CD4-positive, alpha-beta T cell treated with Interleukin-12 subunit alpha and Interleukin-12 subunit beta, for 1 hour (primary cell): ENCODE results near the gene HNRNPH2.
A peak's percentile ranks its signal among the peaks of the same experiment; 100 is the strongest.

ENCODE experiments used
- DNase-seq: peaks from one replicate; pipeline ENCODE4 v3.0.0-alpha.2; 2020

Gene HNRNPH2

DNA sequence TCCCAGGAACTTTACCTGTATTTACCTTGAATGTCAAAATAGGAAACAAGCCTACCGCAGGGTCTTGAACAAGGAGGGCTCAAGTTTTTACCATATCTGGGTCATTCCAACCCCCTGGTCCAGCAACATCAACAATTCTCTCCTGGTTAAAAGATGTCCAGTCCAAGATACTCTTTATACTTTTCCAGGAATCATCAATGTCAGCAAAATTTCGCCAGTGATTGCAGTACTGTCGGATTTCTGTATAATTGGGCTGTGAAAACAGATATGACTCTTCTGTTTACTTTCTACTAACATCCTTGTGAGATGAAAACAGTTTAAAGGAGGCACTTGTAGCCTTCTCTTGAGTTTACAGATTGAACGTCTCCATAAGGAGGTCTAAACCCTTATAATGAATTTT, 9.3 kb upstream of the HNRNPH2 start:
- DNase-seq = no peak

DNA sequence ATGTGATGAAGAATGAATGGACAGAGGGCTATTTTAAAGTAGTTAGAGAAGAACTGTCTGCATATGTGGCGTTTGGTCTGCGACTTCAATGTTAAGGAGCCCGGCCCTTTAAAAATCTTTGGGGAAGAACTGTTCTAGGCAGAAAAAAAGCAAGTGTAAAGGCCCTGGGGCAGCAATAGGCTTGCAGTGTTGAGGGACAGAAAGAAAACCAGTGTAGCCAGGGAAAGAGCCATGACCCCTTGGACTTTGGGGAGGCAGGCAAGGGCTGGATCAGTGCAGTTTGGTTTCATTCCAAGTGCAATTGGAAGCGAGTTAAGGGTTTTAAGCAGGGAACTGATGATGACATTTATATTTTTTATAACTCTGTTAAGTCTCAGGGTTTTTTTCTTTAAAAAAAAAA, 8.2 kb upstream of the HNRNPH2 start:
- DNase-seq = no peak

DNA sequence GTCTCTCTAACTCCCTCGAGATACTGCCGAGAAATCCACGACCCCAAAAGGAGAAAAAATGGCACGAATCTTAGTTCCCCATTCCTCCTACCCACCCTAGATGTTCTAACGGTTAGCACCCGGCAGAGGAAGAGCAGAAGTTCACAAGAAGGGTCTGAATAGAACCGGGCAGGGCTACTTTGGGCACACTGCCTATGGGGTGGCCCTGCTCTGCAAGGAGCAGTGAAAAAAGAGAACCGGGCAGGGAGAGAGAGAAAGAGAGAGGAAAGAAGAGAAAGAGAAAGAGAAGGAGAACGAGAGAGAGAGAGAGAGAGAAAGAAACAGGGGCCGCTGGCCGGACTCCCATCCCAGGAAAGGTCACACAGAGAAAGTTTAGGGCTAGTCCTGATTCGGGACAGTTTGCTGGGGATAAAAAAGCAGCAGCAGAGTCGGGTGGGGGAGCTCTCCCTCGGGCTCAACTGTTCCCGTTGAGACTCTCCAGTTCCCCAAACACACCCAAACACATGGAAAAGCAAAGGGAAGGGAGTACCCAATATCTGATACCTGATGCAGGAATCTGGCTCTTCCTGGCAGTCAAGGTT, 765 bp upstream of the HNRNPH2 start:
- no peak for DNase-seq

DNA sequence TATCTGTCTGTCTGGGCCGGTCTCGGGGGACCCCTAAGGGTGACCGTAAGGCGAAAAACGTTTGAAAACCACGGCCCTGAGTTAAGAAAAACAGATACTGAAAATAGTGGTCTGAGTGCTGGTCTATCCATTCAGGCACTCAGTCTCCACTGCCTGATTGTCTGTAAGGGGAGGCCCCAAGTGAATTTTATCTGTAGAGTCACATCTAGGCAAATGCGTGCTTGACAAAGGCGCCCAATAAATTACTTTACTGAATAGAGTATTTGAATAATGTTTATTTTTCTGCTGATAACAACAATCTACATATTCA, 465 bp downstream of the HNRNPH2 start:
- DNase-seq = no peak

DNA sequence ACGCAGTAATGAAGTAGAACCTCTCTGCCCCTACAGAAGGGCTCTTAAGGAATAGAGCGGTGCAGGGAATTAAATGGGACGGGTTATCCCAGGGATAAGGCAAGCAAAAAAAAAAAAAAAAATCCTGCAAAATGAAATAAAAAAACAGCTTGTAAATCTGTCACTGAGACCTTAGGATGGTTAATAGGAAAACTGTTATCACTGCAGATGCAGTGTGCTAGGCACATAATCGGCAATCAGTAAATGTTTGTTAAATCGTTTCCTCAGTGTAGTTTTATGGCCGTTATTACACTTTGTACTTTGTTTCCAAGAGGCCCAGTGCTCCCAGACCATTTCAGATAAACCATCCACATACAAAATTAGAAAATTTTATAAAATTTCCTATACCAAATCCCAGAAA, 1.0 kb downstream of the HNRNPH2 start:
- DNase-seq = no peak

DNA sequence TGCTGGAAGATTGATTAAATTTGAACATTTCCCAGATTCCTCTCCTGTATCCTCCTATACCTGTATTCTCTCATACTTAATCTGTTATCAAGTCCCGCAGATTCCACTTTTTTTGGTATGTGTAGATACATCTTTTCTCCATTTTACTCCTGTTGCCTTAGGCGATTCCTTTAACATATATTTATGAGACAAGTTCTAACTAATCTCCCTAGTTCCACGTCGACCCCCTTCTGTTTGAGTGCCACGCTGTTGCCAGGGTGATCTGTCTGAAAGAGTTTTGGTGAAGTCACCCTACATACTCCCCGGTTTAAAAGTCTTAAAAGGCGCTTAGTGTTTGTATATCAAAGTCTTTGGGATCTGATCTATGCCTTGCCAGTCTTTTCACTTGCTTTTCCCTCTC, 2.4 kb downstream of the HNRNPH2 start:
- DNase-seq = peak; percentile 32

DNA sequence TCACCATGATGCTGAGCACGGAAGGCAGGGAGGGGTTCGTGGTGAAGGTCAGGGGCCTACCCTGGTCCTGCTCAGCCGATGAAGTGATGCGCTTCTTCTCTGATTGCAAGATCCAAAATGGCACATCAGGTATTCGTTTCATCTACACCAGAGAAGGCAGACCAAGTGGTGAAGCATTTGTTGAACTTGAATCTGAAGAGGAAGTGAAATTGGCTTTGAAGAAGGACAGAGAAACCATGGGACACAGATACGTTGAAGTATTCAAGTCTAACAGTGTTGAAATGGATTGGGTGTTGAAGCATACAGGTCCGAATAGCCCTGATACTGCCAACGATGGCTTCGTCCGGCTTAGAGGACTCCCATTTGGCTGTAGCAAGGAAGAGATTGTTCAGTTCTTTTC, 4.0 kb downstream of the HNRNPH2 start:
- DNase-seq = no peak

DNA sequence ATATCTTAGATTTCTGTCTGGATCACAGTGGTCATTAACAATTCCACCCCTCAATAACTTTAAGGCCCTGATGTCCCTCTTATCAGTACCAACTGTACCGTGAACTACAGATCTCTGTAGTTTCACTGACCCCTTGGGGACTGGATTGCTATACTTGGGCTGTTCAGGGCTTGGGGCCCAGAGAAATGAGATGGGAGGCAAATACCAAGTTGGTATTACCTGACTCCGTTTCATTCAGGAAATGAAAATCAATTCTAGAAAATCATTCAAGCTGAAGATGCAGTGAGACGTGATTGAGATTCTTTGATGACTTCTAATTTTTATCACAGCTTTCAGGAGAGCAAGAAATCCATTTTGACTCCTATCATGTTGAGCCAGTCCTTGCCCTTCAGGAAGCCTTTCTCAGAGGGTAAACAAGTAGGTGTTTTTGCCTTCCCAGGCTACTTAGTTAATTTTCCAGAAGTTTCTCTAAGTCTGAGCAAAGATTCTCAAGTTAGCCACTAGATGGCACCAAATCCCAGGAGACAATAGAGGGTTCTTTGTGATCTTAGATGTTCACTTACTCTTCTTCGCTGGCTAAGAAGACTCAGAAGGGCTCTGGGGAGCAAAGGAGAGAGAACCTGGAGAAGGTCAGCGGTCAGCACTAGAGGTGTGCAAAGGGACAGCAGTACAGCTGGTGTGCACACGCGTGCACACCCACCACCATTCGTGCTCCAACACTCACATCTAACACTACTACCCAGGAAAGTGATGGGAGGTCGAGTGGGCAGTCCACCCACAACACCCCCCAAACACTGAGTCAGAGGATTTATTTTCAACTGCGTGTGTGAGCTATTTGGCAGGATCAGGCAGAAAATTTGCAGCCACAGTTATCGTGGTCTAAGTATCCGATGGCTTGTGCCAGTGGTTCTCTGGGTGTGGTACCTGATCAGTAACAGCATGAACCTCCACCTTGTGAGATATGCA, 7.4 kb downstream of the HNRNPH2 start:
- DNase-seq = peak; percentile 76

DNA sequence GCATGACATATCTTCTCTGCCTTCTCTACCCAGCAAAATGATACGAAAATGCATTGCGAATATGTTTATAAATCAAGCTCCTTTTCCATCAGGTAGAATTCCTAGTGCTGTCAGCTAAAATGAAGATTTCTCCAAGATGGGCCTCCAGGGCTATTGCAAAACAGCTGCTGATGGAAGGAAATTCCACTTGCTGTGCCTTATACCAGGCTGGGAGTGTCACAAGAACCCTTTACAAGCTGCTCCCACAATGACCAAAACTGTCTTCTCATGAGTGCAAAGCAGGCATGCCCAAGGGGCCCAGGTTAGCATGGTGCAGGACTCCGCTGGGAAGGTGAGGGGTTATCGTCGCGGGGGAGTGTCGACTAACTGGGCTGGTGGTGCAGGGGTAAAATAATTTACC, 8.7 kb downstream of the HNRNPH2 start:
- no peak for DNase-seq

DNA sequence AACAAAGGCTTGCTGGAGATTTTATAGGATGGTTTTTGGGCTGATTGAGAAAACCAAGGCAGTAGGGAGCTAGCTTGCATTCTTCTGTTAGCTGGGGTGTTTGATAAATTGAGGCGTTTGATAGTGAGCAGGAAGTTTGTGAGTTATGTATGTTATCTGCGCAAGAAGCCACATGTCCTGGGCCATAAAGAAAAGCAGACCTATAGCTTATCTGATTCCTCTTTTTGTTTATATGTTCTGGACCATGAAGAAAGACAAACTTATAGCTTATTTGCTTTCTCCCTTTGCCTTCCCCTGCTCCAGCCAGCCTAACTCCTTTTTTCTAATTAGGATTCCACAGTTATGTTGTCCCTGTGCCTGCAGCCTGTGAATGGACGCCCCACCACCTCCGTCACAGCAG, 9.2 kb downstream of the HNRNPH2 start:
- no peak for DNase-seq

DNA sequence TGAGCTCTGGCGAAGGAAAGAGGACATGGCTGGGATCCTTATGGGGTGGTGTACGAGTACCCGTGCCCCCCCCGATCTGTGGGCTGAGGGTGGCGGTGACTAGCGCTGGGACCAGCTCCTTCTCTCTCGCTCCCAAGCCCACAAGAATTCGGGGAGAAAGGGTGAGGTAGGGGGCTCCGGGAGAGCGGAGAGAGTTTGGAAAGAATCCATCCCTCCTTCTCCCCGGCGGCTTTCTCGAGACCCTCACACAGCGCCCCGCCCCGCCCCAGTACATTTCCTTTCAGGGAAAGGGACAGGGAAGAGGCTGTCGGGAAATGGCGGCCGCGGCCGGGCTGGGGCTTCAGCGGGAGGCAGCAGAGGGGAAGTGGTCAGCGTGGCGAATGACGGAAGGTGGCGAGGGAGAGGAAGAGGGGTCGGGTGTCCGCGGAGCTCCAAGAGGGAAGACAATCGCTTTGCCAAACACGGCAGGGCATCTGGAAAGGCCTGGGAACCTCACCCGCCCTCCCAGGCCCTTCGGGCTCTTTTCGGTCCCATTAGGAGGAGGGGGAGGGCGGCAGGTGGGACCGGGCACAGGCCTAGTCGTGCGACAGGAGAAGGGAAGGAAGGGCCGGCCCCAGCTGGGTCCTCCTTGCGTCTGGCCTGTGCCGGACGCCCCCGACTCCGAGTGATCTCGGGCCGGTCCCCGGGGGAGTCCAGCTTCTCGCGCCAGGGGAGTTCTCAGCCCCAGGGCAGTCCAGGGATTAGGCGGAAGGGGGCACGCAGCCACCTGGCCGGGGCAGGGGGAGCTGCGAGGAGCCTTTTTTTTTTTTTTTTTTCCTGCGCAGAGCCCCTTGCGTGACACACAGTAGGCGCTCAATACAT, 10.2 kb downstream of the HNRNPH2 start:
- DNase-seq = peak; percentile 43

DNA sequence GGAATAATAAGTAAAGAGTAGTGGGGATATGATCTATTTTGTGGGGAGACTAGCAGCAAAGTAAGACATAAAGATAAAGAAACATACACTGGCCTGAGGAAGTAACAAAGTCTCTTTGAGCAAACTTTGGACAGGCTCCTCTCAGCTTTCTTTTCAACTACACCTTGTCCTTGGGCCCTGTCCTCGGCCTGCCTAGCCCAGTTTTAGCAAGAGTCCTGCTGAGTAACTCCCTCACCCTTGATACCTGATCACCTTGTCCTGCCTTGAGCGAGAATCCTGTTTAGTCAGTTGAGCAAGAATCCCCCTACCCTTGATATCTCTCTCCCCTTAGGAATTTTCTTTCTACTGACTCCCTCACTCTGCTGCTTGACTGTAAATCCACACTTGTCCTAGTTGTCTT, 11.5 kb downstream of the HNRNPH2 start:
- no peak for DNase-seq

DNA sequence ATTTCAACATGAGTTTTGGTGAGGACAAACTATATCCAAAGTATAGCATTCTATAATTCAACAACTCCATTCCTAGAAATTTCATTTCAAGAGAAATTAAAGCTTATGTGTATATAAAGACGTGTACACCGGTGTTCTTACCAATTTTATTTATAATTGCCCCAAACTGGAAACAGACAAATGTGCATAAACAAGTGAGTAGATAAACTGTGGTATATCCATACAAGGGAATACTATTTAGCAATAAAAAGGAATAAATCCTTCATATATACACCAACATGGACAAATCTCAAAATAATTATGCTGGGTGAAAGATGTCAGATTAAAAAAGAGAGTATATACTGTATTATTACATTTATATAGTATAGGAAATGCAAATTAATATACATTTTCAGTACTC, 19.9 kb downstream of the HNRNPH2 start:
- DNase-seq = no peak

DNA sequence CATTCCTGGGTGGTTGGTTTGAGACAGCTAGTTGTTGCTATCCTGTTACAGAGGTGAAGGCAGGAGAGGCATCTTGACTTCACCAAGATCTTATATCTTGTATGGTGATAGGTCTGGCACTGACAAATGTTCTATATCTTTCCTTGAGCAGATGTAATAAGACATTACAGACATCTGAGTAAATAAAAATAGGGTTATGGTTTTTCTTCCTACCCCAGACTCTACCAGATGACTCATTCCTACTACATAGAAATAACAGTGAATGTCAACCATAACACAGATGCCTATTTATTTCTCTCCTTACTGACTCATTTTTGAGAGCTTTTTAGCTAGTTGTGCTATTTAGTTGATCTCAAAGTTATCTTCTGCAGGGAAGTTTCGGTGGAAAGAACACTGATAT, 21.9 kb downstream of the HNRNPH2 start:
- DNase-seq = no peak

DNA sequence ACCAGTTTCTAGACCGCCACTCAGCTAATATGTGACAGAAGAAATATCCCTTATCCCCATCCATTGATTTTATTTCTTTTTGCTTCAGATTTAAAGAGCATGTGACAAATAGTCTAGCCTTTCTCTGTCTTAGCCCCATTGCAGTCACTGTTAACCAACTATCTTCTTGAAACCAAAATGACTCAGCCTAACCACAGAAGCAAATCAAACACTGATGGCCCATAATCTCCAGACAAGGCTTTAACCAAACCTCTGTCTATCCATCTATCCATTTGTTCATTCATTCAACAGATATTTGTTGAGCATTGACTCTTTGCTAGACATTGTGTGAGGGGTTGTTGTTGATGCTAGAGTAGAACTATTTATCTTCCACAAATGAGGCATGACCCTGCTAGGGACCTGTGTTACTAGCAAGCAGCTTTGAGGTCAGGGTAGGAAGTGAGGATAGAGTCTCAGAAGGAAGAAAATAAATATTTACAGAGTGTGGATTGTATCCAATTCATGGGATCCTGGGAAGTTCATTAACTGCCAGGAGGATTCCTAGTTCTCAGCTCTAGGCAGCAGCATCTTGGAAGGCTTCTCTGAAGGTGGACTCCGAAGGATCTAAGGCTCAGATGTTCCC, 22.5 kb downstream of the HNRNPH2 start:
- no peak for DNase-seq

DNA sequence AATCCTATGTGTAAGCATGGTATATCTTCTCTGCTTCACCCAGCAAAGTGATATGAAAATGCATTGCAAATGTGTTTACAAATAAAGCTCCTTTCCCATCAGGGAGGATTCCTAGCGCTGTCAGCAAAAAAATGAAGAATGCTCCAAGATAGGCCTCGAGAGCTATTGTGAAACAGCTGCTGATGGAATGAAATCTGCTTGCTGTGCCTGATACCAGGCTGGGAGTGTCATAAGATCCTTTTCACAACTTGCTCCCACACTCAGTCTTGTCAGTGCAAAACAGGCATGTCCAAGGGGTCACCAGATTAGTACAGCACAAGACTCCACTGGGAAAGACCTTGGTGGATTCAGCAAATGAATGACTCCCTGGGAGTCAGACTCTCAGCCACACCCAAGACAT, 34.1 kb downstream of the HNRNPH2 start:
- no peak for DNase-seq

DNA sequence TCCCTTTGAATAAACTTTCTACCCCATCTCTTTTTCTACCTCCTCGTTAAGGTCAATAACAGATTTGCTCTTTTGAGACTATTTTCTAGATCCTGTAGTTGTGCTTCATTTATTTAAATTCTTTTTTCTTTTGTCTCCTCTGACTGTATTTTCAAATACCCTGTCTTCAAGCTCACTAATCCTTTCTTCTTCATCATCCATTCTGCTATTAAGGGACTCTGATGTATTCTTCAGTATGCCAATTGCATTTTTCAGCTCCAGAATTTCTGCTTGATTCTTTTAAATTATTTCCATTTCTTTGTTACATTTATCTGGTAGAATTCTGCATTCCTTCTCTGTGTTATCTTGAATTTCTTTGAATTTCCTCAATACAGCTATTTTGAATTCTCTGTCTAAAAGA, 41.3 kb downstream of the HNRNPH2 start:
- no peak for DNase-seq

DNA sequence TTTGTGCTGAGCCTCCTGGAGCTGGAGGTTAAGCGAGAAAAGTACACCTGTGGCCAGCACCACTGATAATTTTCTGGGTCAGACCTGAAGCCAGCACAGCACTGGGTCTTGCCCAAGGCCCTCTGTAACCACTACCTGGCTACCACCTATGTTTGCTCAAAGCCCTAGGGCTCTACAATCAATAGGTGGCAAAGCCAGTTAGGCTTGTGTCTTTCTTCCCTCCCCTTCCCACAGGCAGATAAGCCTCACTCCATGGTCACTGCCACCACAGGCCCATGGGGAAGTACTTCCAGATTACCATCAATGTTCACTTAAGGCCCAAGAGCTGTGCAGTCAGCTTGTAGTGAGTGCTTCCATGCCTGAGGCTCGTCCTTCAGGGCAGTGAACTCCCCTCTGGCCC, 42.1 kb downstream of the HNRNPH2 start:
- no peak for DNase-seq

DNA sequence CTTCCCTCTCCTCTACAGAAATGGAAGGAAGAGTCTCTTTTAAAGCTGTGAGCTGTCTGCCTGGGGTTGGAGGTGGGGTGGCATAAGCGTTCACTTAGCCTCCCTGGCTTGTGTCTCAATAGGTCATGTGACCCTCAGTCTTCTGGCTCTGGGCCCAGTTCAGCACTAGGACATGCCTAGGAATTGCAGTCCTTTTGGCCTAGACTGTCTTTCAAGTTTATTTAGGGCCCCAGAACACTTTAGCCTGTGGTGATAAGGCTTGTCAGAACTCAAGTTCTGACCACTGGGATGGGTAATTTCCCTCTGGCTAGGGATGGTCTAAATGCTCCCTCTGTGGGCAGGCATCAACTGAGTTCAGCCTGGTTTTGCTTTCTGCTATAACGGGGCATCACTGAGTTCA, 42.9 kb downstream of the HNRNPH2 start:
- DNase-seq = no peak

DNA sequence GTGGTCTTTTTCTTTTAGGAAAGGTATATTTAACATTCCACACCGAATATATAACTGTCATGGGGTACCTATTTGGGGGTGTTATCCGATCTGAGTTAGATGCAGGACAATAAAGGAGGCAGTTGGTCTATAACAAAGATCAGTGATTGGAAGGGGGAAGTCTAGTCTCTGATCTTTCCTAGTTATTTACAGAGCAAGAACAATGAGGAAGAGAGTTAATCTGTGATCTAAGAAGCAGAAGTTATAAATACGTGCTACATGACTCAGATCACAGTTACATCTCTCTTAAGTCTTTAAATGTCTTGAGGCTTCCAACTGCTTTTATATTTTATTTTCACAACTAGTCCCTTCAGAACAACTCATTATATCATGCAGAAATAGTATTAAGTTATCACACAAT, 44.0 kb downstream of the HNRNPH2 start:
- DNase-seq = no peak

DNA sequence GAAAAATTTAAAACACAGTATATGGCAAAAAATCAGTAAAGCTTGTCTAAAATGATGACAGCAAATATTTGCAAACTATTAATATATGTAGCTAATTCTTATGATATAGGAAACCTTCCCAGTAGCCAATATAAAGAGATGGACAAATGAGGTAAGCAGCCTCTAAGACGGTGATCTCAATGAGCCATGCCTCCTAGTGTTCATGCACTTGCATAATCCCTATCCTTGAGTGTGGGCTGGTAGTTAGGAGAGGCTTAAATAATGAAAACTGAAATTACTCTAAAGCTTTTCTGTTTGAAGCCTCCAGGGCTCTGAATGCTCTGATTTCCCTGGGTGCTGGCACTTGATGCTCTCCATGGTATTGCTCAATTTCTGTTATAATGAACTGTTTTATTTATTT, 52.6 kb downstream of the HNRNPH2 start:
- no peak for DNase-seq

DNA sequence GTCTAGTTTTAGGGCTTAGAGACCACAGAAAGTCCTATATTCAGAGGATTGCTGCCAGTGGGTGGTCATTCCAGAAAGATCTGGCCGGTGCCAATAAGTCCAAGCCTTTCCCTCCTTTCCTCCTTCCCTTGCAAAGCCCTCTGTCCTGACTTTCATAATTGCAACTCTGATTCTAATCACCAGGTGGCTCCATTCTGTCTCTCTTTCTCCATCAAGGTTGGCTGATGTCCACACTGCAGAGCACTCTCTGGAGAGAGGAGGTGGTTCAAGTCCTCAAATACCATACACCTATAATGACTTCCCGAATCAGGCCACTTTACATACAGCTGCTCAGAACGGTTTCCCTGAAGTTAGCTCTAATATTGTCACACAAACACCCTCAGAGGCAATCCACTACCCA, 54.9 kb downstream of the HNRNPH2 start:
- no peak for DNase-seq
